CD4-positive, alpha-beta T cell treated with Interleukin-15 for 4 hours (primary cell): ENCODE data around the gene SIGLEC5.
"Not testable (repeated sequence)": the region's sequence is repeated elsewhere in the genome, so short reads cannot be mapped to it uniquely, and the experiment has no call there.

Experiments used
- DNase-seq: peaks from one replicate; pipeline ENCODE4 v3.0.0-alpha.2; 2020; ENCODE audit warnings: low spot score

The SIGLEC5 gene

GRCh38 chr19:51630315-51630714, at the start of gene SIGLEC5:
TSS of gene SIGLEC5 (minus strand) at chr19:51630401. CDS start at chr19:51630335, 66 bp downstream.
- not testable (repeated sequence) for DNase-seq

- peak; percentile 12 for DNase-seq
Measured at GRCh38 chr19:51676566-51677083, 46.4 kb upstream of the SIGLEC5 start.

GRCh38 chr19:51675911-51676565, 45.8 kb upstream of the SIGLEC5 start:
- DNase-seq = peak; percentile 32

- DNase-seq = no peak
Measured at GRCh38 chr19:51668216-51668615, 38.0 kb upstream of the SIGLEC5 start.

GRCh38 chr19:51664997-51665396, 34.8 kb upstream of the SIGLEC5 start:
- no peak for DNase-seq

- DNase-seq = no peak
Measured at GRCh38 chr19:51664131-51664530, 33.9 kb upstream of the SIGLEC5 start.

- no peak for DNase-seq
Measured at GRCh38 chr19:51663650-51664049, 33.4 kb upstream of the SIGLEC5 start.

- peak; percentile 48 for DNase-seq
Measured at GRCh38 chr19:51660975-51661600, 30.9 kb upstream of the SIGLEC5 start.

- no peak for DNase-seq
Measured at GRCh38 chr19:51654783-51655182, 24.6 kb upstream of the SIGLEC5 start.

GRCh38 chr19:51653162-51653561, 23.0 kb upstream of the SIGLEC5 start:
- no peak for DNase-seq

GRCh38 chr19:51652266-51652665, 22.1 kb upstream of the SIGLEC5 start:
- no peak for DNase-seq

- DNase-seq = no peak
Measured at GRCh38 chr19:51651216-51651846, 21.1 kb upstream of the SIGLEC5 start.

GRCh38 chr19:51647318-51647717, 17.1 kb upstream of the SIGLEC5 start:
- no peak for DNase-seq

GRCh38 chr19:51646730-51647129, 16.5 kb upstream of the SIGLEC5 start, which contains the start of gene SIGLEC14:
TSS of gene SIGLEC14 (minus strand) at chr19:51646825. CDS start at chr19:51646759, 66 bp downstream.
- not testable (repeated sequence) for DNase-seq

- no peak for DNase-seq
Measured at GRCh38 chr19:51644636-51645271, 14.6 kb upstream of the SIGLEC5 start.

- DNase-seq = no peak
Measured at GRCh38 chr19:51641648-51642047, 11.4 kb upstream of the SIGLEC5 start.

GRCh38 chr19:51640386-51640785, 10.2 kb upstream of the SIGLEC5 start:
- no peak for DNase-seq

- no peak for DNase-seq
Measured at GRCh38 chr19:51639916-51640315, 9.7 kb upstream of the SIGLEC5 start.

- no peak for DNase-seq
Measured at GRCh38 chr19:51637362-51637978, 7.3 kb upstream of the SIGLEC5 start.

- DNase-seq = no peak
Measured at GRCh38 chr19:51632126-51632525, 1.9 kb upstream of the SIGLEC5 start.

- no peak for DNase-seq
Measured at GRCh38 chr19:51628153-51628939, 1.9 kb downstream of the SIGLEC5 start.
